Dendritic cell treated with granulocyte-macrophage colony-stimulating factor and Interleukin-4, amounts not matched to agents 40 ng/mL and 50 ng/mL, for 4 days (primary cell): Measurements from ENCODE around the gene TMCO2.

Experiments
- H3K27ac Mint-ChIP-seq: one replicate; pipeline ENCODE4 v1.8.0; 2022; ENCODE audit warnings: mild to moderate bottlenecking, mixed read lengths
- H3K27me3 Mint-ChIP-seq: one replicate; pipeline ENCODE4 v1.8.0; 2022; ENCODE audit warnings: mild to moderate bottlenecking, mixed read lengths
- H3K36me3 Mint-ChIP-seq: one replicate; pipeline ENCODE4 v1.8.0; 2022; ENCODE audit warnings: low read depth, mixed read lengths
- H3K4me1 Mint-ChIP-seq: one replicate; pipeline ENCODE4 v1.8.0; 2022; ENCODE audit warnings: low read depth, mixed read lengths
- H3K4me3 Mint-ChIP-seq: one replicate; pipeline ENCODE4 v1.8.0; 2022; ENCODE audit warnings: mild to moderate bottlenecking, moderate library complexity, mixed read lengths
- H3K9me3 Mint-ChIP-seq: one replicate; pipeline ENCODE4 v1.8.0; 2022; ENCODE audit warnings: mixed read lengths
- intact Hi-C: fragments of 100-400 bp; cut with micrococcal nuclease; formaldehyde crosslinking; loops from one replicate; pipeline ENCODE4 v1.15.0; 2022

Gene TMCO2

GRCh38 chr1:40301066-40301465 is 53.3 kb downstream of the TMCO2 start:
- H3K4me3 Mint-ChIP-seq, result no peak overlapping the region
- intact Hi-C loops, result no loop called here
- peaks cover 1% of the 10 kb centered on the region for H3K27me3 Mint-ChIP-seq
- no peak overlapping the region for H3K27ac Mint-ChIP-seq
- no peaks in the 10 kb centered on the region for H3K9me3 Mint-ChIP-seq
- no peaks in the 10 kb centered on the region for H3K4me1 Mint-ChIP-seq
- no peaks in the 10 kb centered on the region for H3K36me3 Mint-ChIP-seq
